ENCODE data around the gene ARHGAP10. TPM values are rescaled to one million over a fixed set of nuclear protein-coding genes. Genes with fewer than 3 reads are reported as not detected.

Gene ARHGAP10
- total RNA-seq, 3 donors from 2014 or later = 4.3 to 5.9 (median 5.3) TPM

DNA sequence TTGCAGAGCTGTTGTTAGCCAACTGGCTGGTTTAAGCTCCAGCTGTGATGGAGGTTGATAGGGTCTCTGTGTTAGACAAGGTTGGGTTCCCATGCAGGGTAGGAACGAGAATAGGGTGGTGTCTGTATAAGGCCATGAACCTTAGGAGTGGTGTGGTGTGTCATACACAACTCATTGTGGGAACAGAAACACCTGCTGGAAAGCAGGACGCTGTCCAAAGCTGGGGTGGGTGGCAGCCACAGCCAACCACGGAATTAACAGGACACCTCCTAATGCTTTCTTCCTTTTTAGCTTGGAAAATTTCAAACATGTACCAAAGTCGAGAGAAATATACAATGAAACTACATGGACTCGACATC lies 94.4 kb downstream of the ARHGAP10 start:
- peaks cover 2% of the 10 kb centered on the region for H3K4me1 Mint-ChIP-seq (ENCODE audit: low read depth)
- ATAC-seq (no peak), DNase-seq (no peak)
- no peaks in the 10 kb centered on the region for H3K27me3 Mint-ChIP-seq (ENCODE audit: low read depth)
- no peak overlapping the region for H3K4me3 Mint-ChIP-seq
- no peaks in the 10 kb centered on the region for H3K9me3 Mint-ChIP-seq
- H3K36me3 Mint-ChIP-seq (ENCODE audit: insufficient read depth) = peaks cover 7% of the 10 kb centered on the region

DNA sequence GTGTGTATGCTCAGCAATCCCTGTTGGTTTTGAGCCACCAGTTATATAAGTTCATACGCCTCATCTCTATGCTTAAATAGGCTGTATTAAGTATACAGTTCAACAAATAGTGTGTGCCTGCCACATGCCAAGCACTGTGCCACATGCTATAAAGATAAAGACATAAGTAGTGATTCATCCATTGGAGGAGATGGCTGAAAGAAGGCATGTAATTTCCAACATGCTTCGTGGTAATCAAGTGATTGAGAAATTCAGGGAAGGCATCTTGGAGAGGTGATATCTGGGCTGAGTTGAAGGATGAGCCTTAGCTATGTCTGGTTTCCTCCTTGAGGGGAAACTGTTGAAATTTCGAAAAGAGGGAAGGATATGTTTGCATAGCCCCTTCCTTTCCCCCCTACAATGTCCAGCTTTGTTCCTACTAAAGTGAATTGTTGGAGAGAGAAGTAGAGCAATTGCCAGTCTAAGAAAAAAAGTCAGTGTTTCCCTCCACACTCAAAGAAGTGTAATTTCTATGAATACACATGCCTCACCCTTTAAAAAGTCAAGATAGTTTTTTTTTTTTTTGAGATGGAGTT lies 96.5 kb downstream of the ARHGAP10 start:
- DNase-seq = no peak
- ATAC-seq = no peak
- Mint-ChIP-seq H3K27me3 (ENCODE audit: low read depth) (no peaks in the 10 kb centered on the region), H3K36me3 (ENCODE audit: insufficient read depth) (peaks cover 4% of the 10 kb centered on the region), H3K4me1 (ENCODE audit: low read depth) (peaks cover 4% of the 10 kb centered on the region), H3K4me3 (no peak overlapping the region), H3K9me3 (no peaks in the 10 kb centered on the region)

GRCh38 chr4:147829401-147830101 lies 97.7 kb downstream of the ARHGAP10 start:
- H3K4me1 Mint-ChIP-seq (ENCODE audit: low read depth) = peaks cover 6% of the 10 kb centered on the region
- no peak for ATAC-seq
- H3K4me3 Mint-ChIP-seq = no peak overlapping the region
- DNase-seq = no peak
- H3K36me3 Mint-ChIP-seq (ENCODE audit: insufficient read depth) = peaks cover 3% of the 10 kb centered on the region
- no peaks in the 10 kb centered on the region for H3K27me3 Mint-ChIP-seq (ENCODE audit: low read depth)
- H3K9me3 Mint-ChIP-seq = no peaks in the 10 kb centered on the region

- Mint-ChIP-seq H3K4me3 (no peak overlapping the region), H3K9me3 (no peaks in the 10 kb centered on the region), H3K27me3 (ENCODE audit: low read depth) (no peaks in the 10 kb centered on the region), H3K4me1 (ENCODE audit: low read depth) (peaks cover 8% of the 10 kb centered on the region), H3K36me3 (ENCODE audit: insufficient read depth) (peaks cover 2% of the 10 kb centered on the region)
- no peak for ATAC-seq
- no peak for DNase-seq
Measured at GRCh38 chr4:147830102-147830463, 98.2 kb downstream of the ARHGAP10 start.

GRCh38 chr4:147830987-147831386 lies 99.1 kb downstream of the ARHGAP10 start:
- H3K27me3 Mint-ChIP-seq (ENCODE audit: low read depth) = no peaks in the 10 kb centered on the region
- no peaks in the 10 kb centered on the region for H3K9me3 Mint-ChIP-seq
- DNase-seq (no peak), ATAC-seq (no peak)
- peaks cover 6% of the 10 kb centered on the region for H3K4me1 Mint-ChIP-seq (ENCODE audit: low read depth)
- peaks cover 2% of the 10 kb centered on the region for H3K36me3 Mint-ChIP-seq (ENCODE audit: insufficient read depth)
- H3K4me3 Mint-ChIP-seq = no peak overlapping the region

GRCh38 chr4:147831551-147832171 lies 99.8 kb downstream of the ARHGAP10 start:
- Mint-ChIP-seq H3K4me3 (no peak overlapping the region), H3K9me3 (no peaks in the 10 kb centered on the region), H3K36me3 (ENCODE audit: insufficient read depth) (no peaks in the 10 kb centered on the region), H3K27me3 (ENCODE audit: low read depth) (no peaks in the 10 kb centered on the region), H3K4me1 (ENCODE audit: low read depth) (peaks cover 8% of the 10 kb centered on the region)
- DNase-seq = no peak
- ATAC-seq = no peak

- Mint-ChIP-seq H3K4me1 (ENCODE audit: low read depth) (peaks cover 12% of the 10 kb centered on the region), H3K27me3 (ENCODE audit: low read depth) (no peaks in the 10 kb centered on the region), H3K4me3 (no peak overlapping the region), H3K9me3 (no peaks in the 10 kb centered on the region), H3K36me3 (ENCODE audit: insufficient read depth) (no peaks in the 10 kb centered on the region)
- ATAC-seq (no peak), DNase-seq (no peak)
Measured at GRCh38 chr4:147833254-147833653, 101.4 kb downstream of the ARHGAP10 start.

- Mint-ChIP-seq H3K4me3 (no peak overlapping the region), H3K36me3 (ENCODE audit: insufficient read depth) (no peaks in the 10 kb centered on the region), H3K4me1 (ENCODE audit: low read depth) (peaks cover 12% of the 10 kb centered on the region), H3K9me3 (no peaks in the 10 kb centered on the region), H3K27me3 (ENCODE audit: low read depth) (no peaks in the 10 kb centered on the region)
- ATAC-seq (no peak), DNase-seq (no peak)
Measured at GRCh38 chr4:147833741-147834140, 101.9 kb downstream of the ARHGAP10 start.

DNA sequence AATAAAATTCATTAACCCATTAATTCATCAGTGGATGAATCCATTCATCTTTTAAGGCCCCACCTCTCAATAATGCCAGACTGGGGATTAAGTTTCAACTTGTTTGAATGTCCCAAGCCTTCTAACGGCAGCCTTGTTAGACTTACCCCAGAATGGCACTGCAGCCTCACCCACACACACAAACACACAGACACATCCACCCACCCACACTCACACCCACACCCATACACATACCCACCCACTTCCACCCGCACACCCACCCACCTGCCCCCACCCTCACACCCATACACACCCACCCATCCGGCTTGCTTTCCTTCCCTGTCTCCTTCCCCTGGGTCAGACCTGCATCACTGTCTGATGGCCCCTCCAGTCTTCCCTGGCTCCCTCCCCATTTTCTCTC lies 102.6 kb downstream of the ARHGAP10 start:
- no peak for DNase-seq

GRCh38 chr4:147836807-147837206 lies 104.9 kb downstream of the ARHGAP10 start:
- Mint-ChIP-seq H3K4me1 (ENCODE audit: low read depth) (peaks cover 12% of the 10 kb centered on the region), H3K4me3 (no peak overlapping the region), H3K9me3 (no peaks in the 10 kb centered on the region), H3K36me3 (ENCODE audit: insufficient read depth) (no peaks in the 10 kb centered on the region), H3K27me3 (ENCODE audit: low read depth) (no peaks in the 10 kb centered on the region)
- no peak for ATAC-seq
- no peak for DNase-seq

More for the DNA sequence above, 102.6 kb downstream of the ARHGAP10 start:
- no peaks in the 10 kb centered on the region for H3K36me3 Mint-ChIP-seq (ENCODE audit: insufficient read depth)
- no peak overlapping the region for H3K4me3 Mint-ChIP-seq
- H3K9me3 Mint-ChIP-seq = no peaks in the 10 kb centered on the region
- no peaks in the 10 kb centered on the region for H3K27me3 Mint-ChIP-seq (ENCODE audit: low read depth)
- peaks cover 12% of the 10 kb centered on the region for H3K4me1 Mint-ChIP-seq (ENCODE audit: low read depth)
- ATAC-seq = no peak

- Mint-ChIP-seq H3K9me3 (no peaks in the 10 kb centered on the region), H3K4me1 (ENCODE audit: low read depth) (peaks cover 12% of the 10 kb centered on the region), H3K27me3 (ENCODE audit: low read depth) (no peaks in the 10 kb centered on the region), H3K36me3 (ENCODE audit: insufficient read depth) (no peaks in the 10 kb centered on the region), H3K4me3 (no peak overlapping the region)
- DNase-seq (no peak), ATAC-seq (no peak)
Measured at GRCh38 chr4:147837435-147837834, 105.5 kb downstream of the ARHGAP10 start.

- DNase-seq = no peak
- no peaks in the 10 kb centered on the region for H3K9me3 Mint-ChIP-seq
- H3K27me3 Mint-ChIP-seq (ENCODE audit: low read depth) = no peaks in the 10 kb centered on the region
- ATAC-seq = no peak
- H3K4me3 Mint-ChIP-seq = no peak overlapping the region
- no peaks in the 10 kb centered on the region for H3K36me3 Mint-ChIP-seq (ENCODE audit: insufficient read depth)
- H3K4me1 Mint-ChIP-seq (ENCODE audit: low read depth) = peaks cover 12% of the 10 kb centered on the region
Measured at GRCh38 chr4:147837854-147838253, 106.0 kb downstream of the ARHGAP10 start.

DNA sequence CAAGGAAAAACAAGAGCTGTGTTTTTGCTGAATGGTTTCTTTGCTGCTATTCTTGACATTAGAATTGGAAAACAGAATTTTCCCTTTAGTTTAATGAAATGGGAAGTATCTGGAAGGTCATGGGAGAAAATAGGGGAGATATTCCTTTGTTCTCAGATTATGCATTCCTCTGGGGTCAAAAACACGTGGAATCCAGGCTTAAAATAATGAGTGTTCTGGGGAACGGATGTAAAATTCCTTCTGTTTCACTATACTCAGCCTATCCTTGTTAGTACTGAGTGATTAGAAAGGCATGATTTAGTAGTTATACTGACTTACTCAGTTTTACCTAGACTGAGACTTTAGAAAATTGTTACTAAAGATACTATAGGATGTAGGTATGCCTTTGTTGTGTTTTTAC lies 107.3 kb downstream of the ARHGAP10 start:
- Mint-ChIP-seq H3K27me3 (ENCODE audit: low read depth) (no peaks in the 10 kb centered on the region), H3K4me3 (no peak overlapping the region), H3K9me3 (no peaks in the 10 kb centered on the region), H3K4me1 (ENCODE audit: low read depth) (peaks cover 7% of the 10 kb centered on the region), H3K36me3 (ENCODE audit: insufficient read depth) (no peaks in the 10 kb centered on the region)
- ATAC-seq (no peak), DNase-seq (no peak)

GRCh38 chr4:147839663-147840062 lies 107.8 kb downstream of the ARHGAP10 start:
- H3K36me3 Mint-ChIP-seq (ENCODE audit: insufficient read depth) = no peaks in the 10 kb centered on the region
- no peak overlapping the region for H3K4me3 Mint-ChIP-seq
- ATAC-seq (no peak), DNase-seq (no peak)
- H3K27me3 Mint-ChIP-seq (ENCODE audit: low read depth) = no peaks in the 10 kb centered on the region
- no peaks in the 10 kb centered on the region for H3K9me3 Mint-ChIP-seq
- peaks cover 7% of the 10 kb centered on the region for H3K4me1 Mint-ChIP-seq (ENCODE audit: low read depth)

Measured in activated T-cell treated with anti-CD3 and anti-CD28 coated beads, Interleukin-2, amount 50 U/mL, for 4 hours (primary cell).